Muscle layer of colon (tissue), 2 donors: Measurements from ENCODE around the gene PRRG1.
"Not testable (repeated sequence)": the region's sequence is repeated elsewhere in the genome, so short reads cannot be mapped to it uniquely, and the experiment has no call there.

Experiments
- H3K27ac ChIP-seq: one replicate; pipeline ENCODE4 v1.7.0; 2013; ENCODE audit warnings: low read depth, mild to moderate bottlenecking, low read length, moderate library complexity
- H3K27me3 ChIP-seq, 2 donors: one replicate each; pipeline ENCODE4 v1.7.0; 2013; ENCODE audit warnings: low read length in 2 of 2, mild to moderate bottlenecking in 2 of 2; ENCODE audit not compliant: insufficient read depth in 2 of 2, control insufficient read depth in 1 of 2
- H3K36me3 ChIP-seq: one replicate; pipeline ENCODE4 v1.7.0; 2013; ENCODE audit warnings: mild to moderate bottlenecking, low read length; ENCODE audit not compliant: insufficient read depth
- H3K4me1 ChIP-seq: one replicate; pipeline ENCODE4 v1.7.0; 2013; ENCODE audit warnings: mild to moderate bottlenecking, low read length; ENCODE audit not compliant: insufficient read depth
- H3K4me3 ChIP-seq, 2 donors: one replicate each; pipeline ENCODE4 v1.7.0; 2013; ENCODE audit warnings: low read length in 2 of 2, low read depth in 1 of 2, mild to moderate bottlenecking in 1 of 2, moderate library complexity in 1 of 2
- H3K9ac ChIP-seq: one replicate; pipeline ENCODE4 v1.7.0; 2013; ENCODE audit warnings: low read length
- H3K9me3 ChIP-seq: one replicate; pipeline ENCODE4 v1.7.0; 2013; ENCODE audit warnings: mild to moderate bottlenecking, low read length
- donor health status: abdominal sarcoma.
- donor health status: Adenocarcinoma of cecum.

The PRRG1 gene

GRCh38 chrX:37349221-37350033 lies at the start of gene PRRG1:
Gene PRRG1 (plus strand): TSS chrX:37349364. CDS start chrX:37406250, 56,886 bp downstream.
- Histone ChIP-seq H3K4me3 (peak within 1 kb of the TSS; percentile 41 to 73), H3K9ac (peak within 1 kb of the TSS; percentile 36), H3K27me3 (no peaks in the 10 kb centered on the region), H3K9me3 (no peaks in the 10 kb centered on the region), H3K36me3 (no peaks in the 10 kb centered on the region), H3K4me1 (no peaks in the 10 kb centered on the region), H3K27ac (peak within 1 kb of the TSS; percentile 57)

GRCh38 chrX:37302569-37302968 lies 46.6 kb upstream of the PRRG1 start:
- Histone ChIP-seq H3K27me3 (no peaks in the 10 kb centered on the region), H3K9me3 (no peaks in the 10 kb centered on the region), H3K27ac (no peak overlapping the region), H3K4me1 (no peaks in the 10 kb centered on the region), H3K4me3 (no peak overlapping the region), H3K36me3 (no peaks in the 10 kb centered on the region), H3K9ac (no peak overlapping the region)

- H3K4me1 ChIP-seq, H3K9ac ChIP-seq, H3K27ac ChIP-seq, H3K4me3 ChIP-seq, H3K9me3 ChIP-seq, H3K36me3 ChIP-seq, H3K27me3 ChIP-seq: not testable (repeated sequence)
These were observed 43.9 kb upstream of the PRRG1 start for GRCh38 chrX:37305238-37305637.

- no peak overlapping the region for H3K9ac ChIP-seq
- H3K27ac ChIP-seq: no peak overlapping the region
- H3K4me3 ChIP-seq: no peak overlapping the region
- H3K27me3 ChIP-seq: no peaks in the 10 kb centered on the region
- H3K9me3 ChIP-seq: no peaks in the 10 kb centered on the region
- no peaks in the 10 kb centered on the region for H3K36me3 ChIP-seq
- H3K4me1 ChIP-seq: no peaks in the 10 kb centered on the region
These were observed 34.6 kb upstream of the PRRG1 start for GRCh38 chrX:37314531-37314930.

- H3K9me3 ChIP-seq: no peaks in the 10 kb centered on the region
- H3K27me3 ChIP-seq: peaks cover 0 to 8% of the 10 kb centered on the region in 2 donors
- no peaks in the 10 kb centered on the region for H3K4me1 ChIP-seq
- H3K36me3 ChIP-seq: no peaks in the 10 kb centered on the region
- H3K9ac ChIP-seq: no peak overlapping the region
- H3K4me3 ChIP-seq: no peak overlapping the region
- H3K27ac ChIP-seq: no peak overlapping the region
These were observed 33.5 kb upstream of the PRRG1 start for GRCh38 chrX:37315511-37316248.

- no peaks in the 10 kb centered on the region for H3K36me3 ChIP-seq
- no peak overlapping the region for H3K9ac ChIP-seq
- H3K27ac ChIP-seq: no peak overlapping the region
- no peaks in the 10 kb centered on the region for H3K4me1 ChIP-seq
- H3K9me3 ChIP-seq: no peaks in the 10 kb centered on the region
- peaks cover 0 to 9% of the 10 kb centered on the region in 2 donors for H3K27me3 ChIP-seq
- no peak overlapping the region for H3K4me3 ChIP-seq
These were observed 28.5 kb upstream of the PRRG1 start for GRCh38 chrX:37320541-37321203.

GRCh38 chrX:37330642-37331041 lies 18.5 kb upstream of the PRRG1 start:
- no peaks in the 10 kb centered on the region for H3K4me1 ChIP-seq
- no peaks in the 10 kb centered on the region for H3K27me3 ChIP-seq
- no peak overlapping the region for H3K9ac ChIP-seq
- no peak overlapping the region for H3K4me3 ChIP-seq
- no peaks in the 10 kb centered on the region for H3K9me3 ChIP-seq
- H3K27ac ChIP-seq: no peak overlapping the region
- no peaks in the 10 kb centered on the region for H3K36me3 ChIP-seq

- no peaks in the 10 kb centered on the region for H3K9me3 ChIP-seq
- no peak overlapping the region for H3K9ac ChIP-seq
- no peaks in the 10 kb centered on the region for H3K4me1 ChIP-seq
- no peak overlapping the region for H3K4me3 ChIP-seq
- no peaks in the 10 kb centered on the region for H3K36me3 ChIP-seq
- H3K27ac ChIP-seq: no peak overlapping the region
- H3K27me3 ChIP-seq: no peaks in the 10 kb centered on the region
These were observed 17.6 kb upstream of the PRRG1 start for GRCh38 chrX:37331546-37331945.

GRCh38 chrX:37332055-37332454 lies 17.1 kb upstream of the PRRG1 start:
- no peak overlapping the region for H3K4me3 ChIP-seq
- H3K9me3 ChIP-seq: no peaks in the 10 kb centered on the region
- no peaks in the 10 kb centered on the region for H3K4me1 ChIP-seq
- no peaks in the 10 kb centered on the region for H3K27me3 ChIP-seq
- no peak overlapping the region for H3K27ac ChIP-seq
- H3K9ac ChIP-seq: no peak overlapping the region
- no peaks in the 10 kb centered on the region for H3K36me3 ChIP-seq

GRCh38 chrX:37332987-37333658 lies 16.0 kb upstream of the PRRG1 start:
- Histone ChIP-seq H3K27me3 (no peaks in the 10 kb centered on the region), H3K9me3 (no peaks in the 10 kb centered on the region), H3K4me1 (no peaks in the 10 kb centered on the region), H3K36me3 (no peaks in the 10 kb centered on the region), H3K27ac (no peak overlapping the region), H3K9ac (no peak overlapping the region), H3K4me3 (no peak overlapping the region)

- H3K4me1 ChIP-seq: no peaks in the 10 kb centered on the region
- no peaks in the 10 kb centered on the region for H3K27me3 ChIP-seq
- H3K9ac ChIP-seq: no peak overlapping the region
- H3K4me3 ChIP-seq: no peak overlapping the region
- no peaks in the 10 kb centered on the region for H3K9me3 ChIP-seq
- no peaks in the 10 kb centered on the region for H3K36me3 ChIP-seq
- H3K27ac ChIP-seq: no peak overlapping the region
These were observed 1.7 kb upstream of the PRRG1 start for GRCh38 chrX:37347420-37347819.
